ENCODE results near the gene MMP28.
A peak's percentile ranks its signal among the peaks of the same experiment; 100 is the strongest.
"Not testable (repeated sequence)": the region's sequence is repeated elsewhere in the genome, so short reads cannot be mapped to it uniquely, and the experiment has no call there.

MMP28 gene

GRCh38 chr17:35765086-35765710 is 30.2 kb downstream of the MMP28 start:
- DNase-seq: no peak

- peak; percentile 74 for DNase-seq
These were observed 31.1 kb downstream of the MMP28 start for GRCh38 chr17:35764123-35764991.

GRCh38 chr17:35763767-35764122 is 31.7 kb downstream of the MMP28 start:
- no peak for DNase-seq

- DNase-seq: no peak
These were observed 33.8 kb downstream of the MMP28 start for GRCh38 chr17:35761601-35762000.

GRCh38 chr17:35760587-35760986 is 34.9 kb downstream of the MMP28 start, which contains the start of gene C17orf50:
Gene C17orf50 (plus strand): TSS chr17:35760887. CDS start chr17:35760942, 55 bp downstream.
- no peak for DNase-seq

- DNase-seq: no peak
These were observed 38.2 kb downstream of the MMP28 start for GRCh38 chr17:35757243-35757642.

GRCh38 chr17:35752945-35753764 is 42.3 kb downstream of the MMP28 start, which contains the start of gene GAS2L2:
Gene GAS2L2 (minus strand): TSS chr17:35753239. CDS start chr17:35752850, 389 bp downstream.
- DNase-seq: no peak

- no peak for DNase-seq
These were observed 43.0 kb downstream of the MMP28 start for GRCh38 chr17:35752471-35752870.

- DNase-seq: not testable (repeated sequence)
These were observed 43.9 kb downstream of the MMP28 start for GRCh38 chr17:35751541-35751940.

GRCh38 chr17:35750526-35751395 is 44.7 kb downstream of the MMP28 start:
- no peak for DNase-seq

- DNase-seq: no peak
These were observed 45.7 kb downstream of the MMP28 start for GRCh38 chr17:35749560-35750412.

GRCh38 chr17:35748979-35749378 is 46.5 kb downstream of the MMP28 start:
- no peak for DNase-seq

- DNase-seq: no peak
These were observed 47.0 kb downstream of the MMP28 start for GRCh38 chr17:35748341-35748841.

- DNase-seq: peak; percentile 80
These were observed 47.9 kb downstream of the MMP28 start for GRCh38 chr17:35747540-35748017.

GRCh38 chr17:35745749-35746320 is 49.6 kb downstream of the MMP28 start:
- DNase-seq: no peak

- DNase-seq: no peak
These were observed 50.2 kb downstream of the MMP28 start for GRCh38 chr17:35745246-35745645.

GRCh38 chr17:35744830-35745229 is 50.6 kb downstream of the MMP28 start:
- no peak for DNase-seq

- no peak for DNase-seq
These were observed 51.7 kb downstream of the MMP28 start for GRCh38 chr17:35743626-35744328.

- no peak for DNase-seq
These were observed 52.5 kb downstream of the MMP28 start for GRCh38 chr17:35742896-35743477.
